ENCODE data around the gene MUC6. TPM values are rescaled to one million over a fixed set of nuclear protein-coding genes. Genes with fewer than 3 reads are reported as not detected.

MUC6 gene
- total RNA-seq, 1 experiment from 2014 or later: not detected

GRCh38 chr11:1024597-1025409, 11.7 kb downstream of the MUC6 start:
- Mint-ChIP-seq H3K4me3 (ENCODE audit: unreplicated experiment) (no peak overlapping the region), H3K4me1 (ENCODE audit: insufficient read depth, unreplicated experiment) (no peaks in the 10 kb centered on the region), H3K27ac (ENCODE audit: low read depth, unreplicated experiment) (no peak overlapping the region), H3K27me3 (ENCODE audit: insufficient read depth, unreplicated experiment) (no peaks in the 10 kb centered on the region), H3K36me3 (ENCODE audit: insufficient read depth, unreplicated experiment) (no peaks in the 10 kb centered on the region), H3K9me3 (ENCODE audit: unreplicated experiment) (no peaks in the 10 kb centered on the region)
- intact Hi-C loops (cut with micrococcal nuclease): no loop called here
- no peak for DNase-seq (ENCODE audit: unreplicated experiment)
- ChIA-PET POLR2A (interaction anchor here (1.4 kb wide), 1 partner anchor 8 kb away, joined by 3 read pairs; no protein-coding TSS in a partner anchor), CTCF (interaction anchor here (0.5 kb wide), 1 partner anchor 27 kb away, joined by 3 read pairs; no protein-coding TSS in a partner anchor)
- no peak for TF ChIP-seq CTCF (IDR thresholded peaks at IDR 0.05; ENCODE audit: unreplicated experiment)
- BruUV-seq (replicated peaks): no TSS peak

GRCh38 chr11:1023811-1024596, 12.5 kb downstream of the MUC6 start:
- ChIA-PET CTCF (interaction anchor here (0.5 kb wide), 1 partner anchor 27 kb away, joined by 3 read pairs; no protein-coding TSS in a partner anchor), POLR2A (interaction anchor here (1.4 kb wide), 1 partner anchor 9 kb away, joined by 3 read pairs; no protein-coding TSS in a partner anchor)
- no peak overlapping the region for H3K27ac Mint-ChIP-seq (ENCODE audit: low read depth, unreplicated experiment)
- H3K9me3 Mint-ChIP-seq (ENCODE audit: unreplicated experiment): no peaks in the 10 kb centered on the region
- H3K4me1 Mint-ChIP-seq (ENCODE audit: insufficient read depth, unreplicated experiment): no peaks in the 10 kb centered on the region
- no peaks in the 10 kb centered on the region for H3K36me3 Mint-ChIP-seq (ENCODE audit: insufficient read depth, unreplicated experiment)
- intact Hi-C loops (cut with micrococcal nuclease): no loop called here
- no peak for DNase-seq (ENCODE audit: unreplicated experiment)
- BruUV-seq (replicated peaks): no TSS peak
- TF ChIP-seq CTCF (IDR thresholded peaks at IDR 0.05; ENCODE audit: unreplicated experiment): no peak
- H3K4me3 Mint-ChIP-seq (ENCODE audit: unreplicated experiment): no peak overlapping the region
- H3K27me3 Mint-ChIP-seq (ENCODE audit: insufficient read depth, unreplicated experiment): no peaks in the 10 kb centered on the region

GRCh38 chr11:1022908-1023810, 13.4 kb downstream of the MUC6 start:
- no peaks in the 10 kb centered on the region for H3K36me3 Mint-ChIP-seq (ENCODE audit: insufficient read depth, unreplicated experiment)
- intact Hi-C loops (cut with micrococcal nuclease): no loop called here

More at GRCh38 chr11:1022908-1023810, 13.4 kb downstream of the MUC6 start:
- DNase-seq (ENCODE audit: unreplicated experiment): no peak
- POLR2A ChIA-PET: no interaction called here
- Mint-ChIP-seq H3K9me3 (ENCODE audit: unreplicated experiment) (peaks cover 3% of the 10 kb centered on the region), H3K4me3 (ENCODE audit: unreplicated experiment) (no peak overlapping the region), H3K27ac (ENCODE audit: low read depth, unreplicated experiment) (no peak overlapping the region), H3K27me3 (ENCODE audit: insufficient read depth, unreplicated experiment) (no peaks in the 10 kb centered on the region), H3K4me1 (ENCODE audit: insufficient read depth, unreplicated experiment) (no peaks in the 10 kb centered on the region)
- CTCF ChIA-PET: no interaction called here
- BruUV-seq (replicated peaks): no TSS peak
- no peak for TF ChIP-seq CTCF (IDR thresholded peaks at IDR 0.05; ENCODE audit: unreplicated experiment)
